HL-60 (cell line): Measurements from ENCODE around the gene RASSF5.
A peak's percentile ranks its signal among the peaks of the same experiment; 100 is the strongest.
"Not testable (repeated sequence)": the region's sequence is repeated elsewhere in the genome, so short reads cannot be mapped to it uniquely, and the experiment has no call there.

ENCODE experiments used
- DNase-seq, 2 experiments: peaks; one replicate each; pipeline ENCODE4 v3.0.0-alpha.2; 2010 to 2020; ENCODE audit warnings: low read depth in 1 of 2, low spot score in 1 of 2
- H3K27ac ChIP-seq: fragments of 250-450 bp; sonication (Bioruptor Pico); replicated peaks from 2 replicates; pipeline ENCODE4 v1.5.1; 2020; ENCODE audit warnings: mild to moderate bottlenecking, moderate library complexity
- H3K27me3 ChIP-seq: fragments of 250-450 bp; sonication (Bioruptor Pico); 2 replicates; pipeline ENCODE4 v1.5.1; 2021; ENCODE audit warnings: mild to moderate bottlenecking, moderate library complexity; ENCODE audit not compliant: insufficient read depth, poor library complexity, severe bottlenecking
- H3K4me3 ChIP-seq: replicated peaks from 2 replicates; pipeline ENCODE4 v1.5.1; 2011; ENCODE audit warnings: mild to moderate bottlenecking, control low read depth, low read length; ENCODE audit not compliant: insufficient read depth
- GABPA ChIP-seq: IDR thresholded peaks from 2 replicates; pipeline ENCODE4 v1.6.1; 2012; ENCODE audit warnings: low read depth
- POLR2AphosphoS5 ChIP-seq: IDR thresholded peaks from 2 replicates; pipeline ENCODE4 v1.6.1; 2012; ENCODE audit warnings: low read depth
- SPI1 ChIP-seq: IDR thresholded peaks from 2 replicates; pipeline ENCODE4 v1.6.1; 2012; ENCODE audit warnings: low read depth, mild to moderate bottlenecking, borderline replicate concordance
- TF ChIP-seq, protein P1 (sequence below): IDR thresholded peaks from one replicate; pipeline ENCODE4 v1.5.1; 2011; ENCODE audit warnings: low read length, control low read depth, inconsistent platforms; ENCODE audit not compliant: insufficient read depth
- TF ChIP-seq, protein P2 (sequence below): IDR thresholded peaks from 2 replicates; pipeline ENCODE4 v1.6.1; 2012; ENCODE audit warnings: low read depth; ENCODE audit not compliant: insufficient replicate concordance

The RASSF5 gene

DNA sequence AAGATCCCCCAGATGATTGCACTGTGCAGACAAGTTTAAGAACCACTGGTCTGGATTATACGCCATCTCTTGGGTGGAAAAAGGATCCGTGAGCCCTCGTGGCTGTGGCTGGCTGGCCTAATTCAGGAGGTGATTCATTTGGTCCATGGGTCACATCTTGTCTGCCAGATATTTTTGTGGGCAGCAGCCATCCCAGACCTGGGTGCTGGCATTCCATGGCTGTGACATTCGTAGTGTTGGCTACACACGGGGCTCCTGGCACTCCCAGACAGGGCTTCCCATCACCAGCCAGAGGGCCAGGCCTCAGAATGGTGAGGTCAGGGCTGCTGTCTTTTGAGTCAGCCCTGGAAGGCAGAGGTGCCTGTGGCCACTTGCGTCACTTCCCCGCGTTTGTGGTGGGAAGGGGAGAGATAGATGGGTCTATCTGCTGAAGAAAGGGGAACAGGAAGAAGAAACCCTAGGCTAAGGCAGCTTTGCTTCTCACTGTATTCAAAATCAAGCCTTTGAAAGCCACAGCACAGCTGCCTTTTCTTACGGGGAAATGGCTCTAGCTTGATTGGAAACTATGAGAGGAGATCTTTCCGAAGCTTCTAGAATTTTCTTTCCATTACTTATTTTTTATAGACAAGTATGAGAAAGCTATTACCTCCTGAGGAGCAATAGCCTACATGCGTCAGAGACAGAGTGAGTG lies 72.6 kb downstream of the RASSF5 start:
- TF ChIP-seq, protein P1, sequence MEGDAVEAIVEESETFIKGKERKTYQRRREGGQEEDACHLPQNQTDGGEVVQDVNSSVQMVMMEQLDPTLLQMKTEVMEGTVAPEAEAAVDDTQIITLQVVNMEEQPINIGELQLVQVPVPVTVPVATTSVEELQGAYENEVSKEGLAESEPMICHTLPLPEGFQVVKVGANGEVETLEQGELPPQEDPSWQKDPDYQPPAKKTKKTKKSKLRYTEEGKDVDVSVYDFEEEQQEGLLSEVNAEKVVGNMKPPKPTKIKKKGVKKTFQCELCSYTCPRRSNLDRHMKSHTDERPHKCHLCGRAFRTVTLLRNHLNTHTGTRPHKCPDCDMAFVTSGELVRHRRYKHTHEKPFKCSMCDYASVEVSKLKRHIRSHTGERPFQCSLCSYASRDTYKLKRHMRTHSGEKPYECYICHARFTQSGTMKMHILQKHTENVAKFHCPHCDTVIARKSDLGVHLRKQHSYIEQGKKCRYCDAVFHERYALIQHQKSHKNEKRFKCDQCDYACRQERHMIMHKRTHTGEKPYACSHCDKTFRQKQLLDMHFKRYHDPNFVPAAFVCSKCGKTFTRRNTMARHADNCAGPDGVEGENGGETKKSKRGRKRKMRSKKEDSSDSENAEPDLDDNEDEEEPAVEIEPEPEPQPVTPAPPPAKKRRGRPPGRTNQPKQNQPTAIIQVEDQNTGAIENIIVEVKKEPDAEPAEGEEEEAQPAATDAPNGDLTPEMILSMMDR = no peak
- TF ChIP-seq GABPA = peak; percentile 53; the same call in 1 of the 2 replicates
- TF ChIP-seq POLR2AphosphoS5 = peak; percentile 86
- peak; percentile 98 for TF ChIP-seq SPI1
- TF ChIP-seq, protein P2, sequence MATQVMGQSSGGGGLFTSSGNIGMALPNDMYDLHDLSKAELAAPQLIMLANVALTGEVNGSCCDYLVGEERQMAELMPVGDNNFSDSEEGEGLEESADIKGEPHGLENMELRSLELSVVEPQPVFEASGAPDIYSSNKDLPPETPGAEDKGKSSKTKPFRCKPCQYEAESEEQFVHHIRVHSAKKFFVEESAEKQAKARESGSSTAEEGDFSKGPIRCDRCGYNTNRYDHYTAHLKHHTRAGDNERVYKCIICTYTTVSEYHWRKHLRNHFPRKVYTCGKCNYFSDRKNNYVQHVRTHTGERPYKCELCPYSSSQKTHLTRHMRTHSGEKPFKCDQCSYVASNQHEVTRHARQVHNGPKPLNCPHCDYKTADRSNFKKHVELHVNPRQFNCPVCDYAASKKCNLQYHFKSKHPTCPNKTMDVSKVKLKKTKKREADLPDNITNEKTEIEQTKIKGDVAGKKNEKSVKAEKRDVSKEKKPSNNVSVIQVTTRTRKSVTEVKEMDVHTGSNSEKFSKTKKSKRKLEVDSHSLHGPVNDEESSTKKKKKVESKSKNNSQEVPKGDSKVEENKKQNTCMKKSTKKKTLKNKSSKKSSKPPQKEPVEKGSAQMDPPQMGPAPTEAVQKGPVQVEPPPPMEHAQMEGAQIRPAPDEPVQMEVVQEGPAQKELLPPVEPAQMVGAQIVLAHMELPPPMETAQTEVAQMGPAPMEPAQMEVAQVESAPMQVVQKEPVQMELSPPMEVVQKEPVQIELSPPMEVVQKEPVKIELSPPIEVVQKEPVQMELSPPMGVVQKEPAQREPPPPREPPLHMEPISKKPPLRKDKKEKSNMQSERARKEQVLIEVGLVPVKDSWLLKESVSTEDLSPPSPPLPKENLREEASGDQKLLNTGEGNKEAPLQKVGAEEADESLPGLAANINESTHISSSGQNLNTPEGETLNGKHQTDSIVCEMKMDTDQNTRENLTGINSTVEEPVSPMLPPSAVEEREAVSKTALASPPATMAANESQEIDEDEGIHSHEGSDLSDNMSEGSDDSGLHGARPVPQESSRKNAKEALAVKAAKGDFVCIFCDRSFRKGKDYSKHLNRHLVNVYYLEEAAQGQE = no peak
- DNase-seq = peak; percentile 90 to 99
- H3K27ac ChIP-seq = peak overlapping the region; percentile 32
- no peaks in the 10 kb centered on the region for H3K27me3 ChIP-seq
- no peak overlapping the region for H3K4me3 ChIP-seq

DNA sequence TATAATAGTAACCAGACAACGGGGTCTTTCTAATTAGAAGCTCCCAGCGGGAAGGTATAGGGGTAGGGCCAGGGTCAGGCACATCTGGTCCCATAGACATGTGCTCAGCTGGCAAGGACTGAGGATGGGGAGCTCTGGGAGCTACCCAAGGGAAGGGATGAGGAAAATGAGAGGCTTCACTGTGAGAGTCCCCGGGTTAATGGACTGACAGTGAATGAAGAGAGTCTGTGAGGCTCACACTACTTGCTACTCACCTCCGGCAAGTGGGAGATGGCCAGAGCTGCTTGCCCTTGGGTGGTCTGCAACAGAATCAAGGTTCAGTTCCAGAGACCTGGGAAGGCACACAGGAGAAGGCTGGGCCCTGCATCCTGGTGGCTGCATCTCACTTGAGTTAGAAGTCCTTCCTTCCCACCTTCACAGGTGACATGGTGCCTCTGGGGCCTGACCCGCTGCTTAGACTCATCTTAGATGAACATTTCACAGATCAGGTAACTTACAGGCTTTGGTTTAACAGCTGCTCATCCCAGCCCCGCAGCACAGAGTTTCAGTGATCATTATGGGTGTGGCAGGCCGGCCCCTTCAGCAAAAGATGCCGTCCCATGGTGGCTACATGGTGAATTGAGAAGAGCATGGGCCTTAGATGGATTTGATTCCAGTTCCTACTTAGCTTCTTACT lies 73.2 kb downstream of the RASSF5 start:
- no peaks in the 10 kb centered on the region for H3K27me3 ChIP-seq
- H3K27ac ChIP-seq = peak overlapping the region; percentile 32
- TF ChIP-seq SPI1 (no peak), GABPA (no peak), POLR2AphosphoS5 (no peak)
- TF ChIP-seq, protein P2 = no peak
- TF ChIP-seq, protein P1 = no peak
- no peak for DNase-seq
- H3K4me3 ChIP-seq = no peak overlapping the region

DNA sequence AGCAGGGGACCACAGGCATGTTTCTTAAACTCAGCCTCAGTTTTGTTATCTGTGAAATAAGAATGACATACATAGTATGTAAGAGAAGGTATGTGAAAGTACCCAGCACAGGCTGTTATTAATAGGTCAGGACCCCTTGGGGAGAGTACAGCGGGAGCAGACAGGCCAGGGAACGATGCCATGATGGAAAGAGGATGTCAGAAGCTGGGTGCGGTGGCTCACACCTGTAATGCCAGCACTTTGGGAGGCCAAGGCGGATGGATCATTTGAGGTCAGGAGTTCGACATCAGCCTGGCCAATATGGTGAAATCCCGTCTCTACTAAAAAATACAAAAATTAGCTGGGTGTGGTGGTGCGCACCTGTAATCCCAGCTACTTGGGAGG lies 73.8 kb downstream of the RASSF5 start:
- not testable (repeated sequence) for DNase-seq, H3K27me3 ChIP-seq, H3K4me3 ChIP-seq, H3K27ac ChIP-seq

DNA sequence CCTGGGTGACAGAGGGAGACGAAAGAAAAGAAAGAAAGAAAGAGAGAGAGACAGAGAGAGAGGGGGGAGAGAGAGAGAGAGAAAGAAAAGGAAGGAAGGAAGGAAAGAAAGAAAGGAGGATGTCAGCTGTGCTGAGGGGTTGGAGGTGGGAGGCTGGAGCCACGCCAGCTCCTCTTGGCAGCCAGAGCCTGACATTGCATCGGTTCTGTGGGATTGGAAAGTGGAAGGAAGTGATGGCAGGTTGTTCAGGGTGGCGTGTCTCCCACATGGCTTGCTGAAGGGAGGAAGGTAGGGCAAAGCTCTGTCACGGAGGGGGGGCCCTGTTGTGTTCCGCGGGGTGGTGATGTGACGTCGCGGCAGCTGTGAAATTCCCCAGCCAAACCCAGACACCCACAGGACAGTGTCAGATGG lies 74.2 kb downstream of the RASSF5 start:
- no peak overlapping the region for H3K27ac ChIP-seq
- no peak overlapping the region for H3K4me3 ChIP-seq
- no peaks in the 10 kb centered on the region for H3K27me3 ChIP-seq
- TF ChIP-seq POLR2AphosphoS5 = peak; percentile 89
- TF ChIP-seq, protein P1 = no peak
- TF ChIP-seq SPI1 = peak; percentile 70; the same call in 1 of the 2 replicates
- peak; percentile 44 to 66 for DNase-seq
